Right kidney (tissue), 1 donor: ENCODE measurements around the gene KSR2.
"Not testable (repeated sequence)": the region's sequence is repeated elsewhere in the genome, so short reads cannot be mapped to it uniquely, and the experiment has no call there.

ENCODE experiments used
- DNase-seq: peaks from one replicate; pipeline ENCODE4 v3.0.0-alpha.2; 2016

Gene KSR2

GRCh38 chr12:117890137-117890536 is 78.7 kb downstream of the KSR2 start:
- no peak for DNase-seq

- DNase-seq = no peak
Measured at GRCh38 chr12:117889098-117889497, 79.7 kb downstream of the KSR2 start.

GRCh38 chr12:117885211-117885610 is 83.6 kb downstream of the KSR2 start:
- DNase-seq = no peak

- no peak for DNase-seq
Measured at GRCh38 chr12:117884161-117884560, 84.6 kb downstream of the KSR2 start.

- no peak for DNase-seq
Measured at GRCh38 chr12:117882603-117883184, 86.1 kb downstream of the KSR2 start.

GRCh38 chr12:117882181-117882580 is 86.6 kb downstream of the KSR2 start:
- DNase-seq = no peak

GRCh38 chr12:117881517-117881916 is 87.3 kb downstream of the KSR2 start:
- no peak for DNase-seq

- DNase-seq = no peak
Measured at GRCh38 chr12:117878605-117879004, 90.2 kb downstream of the KSR2 start.

GRCh38 chr12:117876436-117876816 is 92.4 kb downstream of the KSR2 start:
- no peak for DNase-seq

- DNase-seq = peak; percentile 44
Measured at GRCh38 chr12:117875744-117876435, 92.9 kb downstream of the KSR2 start.

- DNase-seq = peak; percentile 56
Measured at GRCh38 chr12:117874842-117875434, 93.9 kb downstream of the KSR2 start.

- not testable (repeated sequence) for DNase-seq
Measured at GRCh38 chr12:117874198-117874597, 94.6 kb downstream of the KSR2 start.

- no peak for DNase-seq
Measured at GRCh38 chr12:117872546-117873169, 96.1 kb downstream of the KSR2 start.

GRCh38 chr12:117869551-117869950 is 99.2 kb downstream of the KSR2 start:
- no peak for DNase-seq

GRCh38 chr12:117867348-117867747 is 101.4 kb downstream of the KSR2 start:
- DNase-seq = no peak

GRCh38 chr12:117865505-117865904 is 103.3 kb downstream of the KSR2 start:
- DNase-seq = no peak

- DNase-seq = no peak
Measured at GRCh38 chr12:117863002-117863709, 105.6 kb downstream of the KSR2 start.

- no peak for DNase-seq
Measured at GRCh38 chr12:117861691-117862090, 107.1 kb downstream of the KSR2 start.

GRCh38 chr12:117860787-117861290 is 108.0 kb downstream of the KSR2 start:
- DNase-seq = not testable (repeated sequence)

- no peak for DNase-seq
Measured at GRCh38 chr12:117860111-117860510, 108.7 kb downstream of the KSR2 start.

GRCh38 chr12:117857632-117858612 is 110.9 kb downstream of the KSR2 start:
- DNase-seq = no peak
